H1 (cell line): Measurements from ENCODE around the gene KRT34.

Source experiments
- CEBPB ChIP-seq: IDR thresholded peaks from 2 replicates; pipeline ENCODE4 v1.6.1; 2012; ENCODE audit warnings: low read depth, low read length
- CTCF ChIP-seq, 3 experiments: IDR thresholded peaks; 1 replicate in 2 of 3; 2 replicates in 1 of 3; pipeline versions ENCODE4 v1.5.1 to v1.6.1; 2011; ENCODE audit warnings: low read length in 3 of 3, mild to moderate bottlenecking in 3 of 3, inconsistent platforms in 2 of 3, low read depth in 1 of 3, moderate library complexity in 1 of 3; ENCODE audit not compliant: insufficient read depth in 1 of 3; ENCODE audit errors: control extremely low read depth in 1 of 3
- EP300 ChIP-seq, 2 experiments: IDR thresholded peaks; 1 replicate in 1 of 2; 2 replicates in 1 of 2; pipeline ENCODE4 v1.6.1; 2011 to 2012; ENCODE audit warnings: low read depth in 2 of 2, low read length in 2 of 2, mild to moderate bottlenecking in 2 of 2, borderline replicate concordance in 1 of 2, inconsistent platforms in 1 of 2, moderate library complexity in 1 of 2
- JUND ChIP-seq: IDR thresholded peaks from 2 replicates; pipeline ENCODE4 v1.6.1; 2011; ENCODE audit warnings: mild to moderate bottlenecking, improper control_type of control experiment, low read length
- MAX ChIP-seq: IDR thresholded peaks from 2 replicates; pipeline ENCODE4 v1.6.1; 2012; ENCODE audit warnings: inconsistent platforms
- POLR2A ChIP-seq, 2 experiments: IDR thresholded peaks; 1 replicate in 1 of 2; 2 replicates in 1 of 2; pipeline ENCODE4 v1.6.1; 2011; ENCODE audit warnings: low read depth in 2 of 2, low read length in 2 of 2, mild to moderate bottlenecking in 2 of 2; ENCODE audit errors: control extremely low read depth in 1 of 2
- POLR2AphosphoS5 ChIP-seq: IDR thresholded peaks from 2 replicates; pipeline ENCODE4 v1.6.1; 2011; ENCODE audit warnings: low read depth, low read length
- POU5F1 ChIP-seq: IDR thresholded peaks from 2 replicates; pipeline ENCODE4 v1.6.1; 2011; ENCODE audit warnings: low read depth, mild to moderate bottlenecking, low read length, moderate library complexity
- RAD21 ChIP-seq, 2 experiments: IDR thresholded peaks in 1 of 2; conservative IDR thresholded peaks in 1 of 2; 2 replicates each; pipeline ENCODE4 v1.6.1; 2011; ENCODE audit warnings: low read depth in 2 of 2, low read length in 2 of 2, improper control_type of control experiment in 1 of 2, inconsistent platforms in 1 of 2, mild to moderate bottlenecking in 1 of 2, moderate library complexity in 1 of 2
- SIN3A ChIP-seq, 2 experiments: IDR thresholded peaks in 1 of 2; conservative IDR thresholded peaks in 1 of 2; 2 replicates each; pipeline ENCODE4 v1.6.1; 2011 to 2012; ENCODE audit warnings: low read length in 2 of 2, improper control_type of control experiment in 1 of 2, low read depth in 1 of 2, mild to moderate bottlenecking in 1 of 2
- SIRT6 ChIP-seq: IDR thresholded peaks from one replicate; pipeline ENCODE4 v1.7.1; 2012; ENCODE audit warnings: low read length, inconsistent platforms
- TAF7 ChIP-seq: optimal IDR thresholded peaks from 2 replicates; pipeline ENCODE3; 2011; ENCODE audit warnings: low read depth, mild to moderate bottlenecking, inconsistent platforms, low read length, moderate library complexity, borderline replicate concordance
- YY1 ChIP-seq: IDR thresholded peaks from 2 replicates; pipeline ENCODE4 v1.6.1; 2011; ENCODE audit warnings: low read depth, mild to moderate bottlenecking, low read length

GRCh38 chr17:41339571-41340172, 42.4 kb downstream of the KRT34 start:
- TF ChIP-seq CTCF (IDR thresholded peaks at IDR 0.05; ENCODE audit: control extremely low read depth in 1 of 3, insufficient read depth in 1 of 3, low read depth in 1 of 3, low read length in 3 of 3) (no peak), POLR2A (IDR thresholded peaks at IDR 0.05; ENCODE audit: control extremely low read depth in 1 of 2, low read depth in 2 of 2, low read length in 2 of 2) (no peak), POLR2AphosphoS5 (no peak), CEBPB (no peak), EP300 (IDR thresholded peaks at IDR 0.05; ENCODE audit: borderline replicate concordance in 1 of 2, low read depth in 2 of 2, low read length in 2 of 2) (no peak), POU5F1 (no peak), RAD21 (IDR thresholded peaks at IDR 0.05 in 1 of 2, conservative IDR thresholded peaks at IDR 0.05 in 1 of 2; ENCODE audit: low read depth in 2 of 2, low read length in 2 of 2) (no peak), TAF7 (no peak), JUND (no peak), SIN3A (conservative IDR thresholded peaks at IDR 0.05 in 1 of 2, IDR thresholded peaks at IDR 0.05 in 1 of 2; ENCODE audit: low read depth in 1 of 2, low read length in 2 of 2) (no peak), SIRT6 (no peak), YY1 (no peak), MAX (no peak)
